ENCODE data around the gene CYP4A22. TPM values are rescaled to one million over a fixed set of nuclear protein-coding genes. Genes with fewer than 3 reads are reported as not detected.
"Not testable (repeated sequence)": the region's sequence is repeated elsewhere in the genome, so short reads cannot be mapped to it uniquely, and the experiment has no call there.

CYP4A22 gene
- total RNA-seq, 3 donors from 2014 or later (not counting 1 experiment from before 2014, with no cell fraction given): not detected

GRCh38 chr1:47128221-47128620, 9.0 kb upstream of the CYP4A22 start:
- WGBS (ENCODE audit: insufficient coverage): no CpG with 5 or more reads among the region's 1 CpG
- Histone ChIP-seq H3K9me3 (ENCODE audit: control insufficient read depth, insufficient read depth, low read length) (no peaks in the 10 kb centered on the region), H3K27me3 (ENCODE audit: control insufficient read depth, insufficient read depth, low read length) (no peaks in the 10 kb centered on the region), H3K4me1 (ENCODE audit: control insufficient read depth, insufficient read depth, low read length) (no peaks in the 10 kb centered on the region), H3K36me3 (ENCODE audit: control insufficient read depth, insufficient read depth, low read length) (no peaks in the 10 kb centered on the region), H3K27ac (ENCODE audit: low read length) (no peak overlapping the region), H3K4me3 (ENCODE audit: low read length) (no peak overlapping the region)
- Mint-ChIP-seq H3K36me3 (no peaks in the 10 kb centered on the region), H3K9me3 (no peaks in the 10 kb centered on the region), H3K4me3 (no peak overlapping the region), H3K27me3 (ENCODE audit: low read depth in 2 of 2) (peaks cover 0 to 11% of the 10 kb centered on the region in 2 donors), H3K4me1 (no peaks in the 10 kb centered on the region), H3K27ac (no peak overlapping the region)
- TF ChIP-seq CTCF (IDR thresholded peaks at IDR 0.05): no peak
- no peak for ATAC-seq
- no peak for DNase-seq
- intact Hi-C loops (cut with micrococcal nuclease): no loop called here

GRCh38 chr1:47128854-47129253, 8.4 kb upstream of the CYP4A22 start:
- H3K4me1 ChIP-seq (ENCODE audit: control insufficient read depth, insufficient read depth, low read length); DNase-seq; H3K27ac ChIP-seq (ENCODE audit: low read length); H3K4me3 ChIP-seq (ENCODE audit: low read length); H3K4me1 Mint-ChIP-seq; H3K36me3 Mint-ChIP-seq; ATAC-seq; H3K27me3 ChIP-seq (ENCODE audit: control insufficient read depth, insufficient read depth, low read length); H3K9me3 Mint-ChIP-seq; H3K27ac Mint-ChIP-seq; H3K4me3 Mint-ChIP-seq; intact Hi-C loops (cut with micrococcal nuclease); H3K36me3 ChIP-seq (ENCODE audit: control insufficient read depth, insufficient read depth, low read length); H3K9me3 ChIP-seq (ENCODE audit: control insufficient read depth, insufficient read depth, low read length): not testable (repeated sequence)
- H3K27me3 Mint-ChIP-seq (ENCODE audit: low read depth in 2 of 2): peaks cover 0 to 11% of the 10 kb centered on the region in 2 donors
- 87% methylated on average over 2 of the region's 2 CpGs for WGBS (ENCODE audit: insufficient coverage)

GRCh38 chr1:47129489-47130230, 7.6 kb upstream of the CYP4A22 start:
- H3K4me1 ChIP-seq (ENCODE audit: control insufficient read depth, insufficient read depth, low read length); H3K4me3 ChIP-seq (ENCODE audit: low read length); ATAC-seq; H3K9me3 Mint-ChIP-seq; H3K9me3 ChIP-seq (ENCODE audit: control insufficient read depth, insufficient read depth, low read length); H3K4me1 Mint-ChIP-seq; H3K27me3 ChIP-seq (ENCODE audit: control insufficient read depth, insufficient read depth, low read length); H3K27ac ChIP-seq (ENCODE audit: low read length); intact Hi-C loops (cut with micrococcal nuclease); H3K4me3 Mint-ChIP-seq; DNase-seq; H3K36me3 Mint-ChIP-seq; H3K27ac Mint-ChIP-seq; H3K36me3 ChIP-seq (ENCODE audit: control insufficient read depth, insufficient read depth, low read length): not testable (repeated sequence)
- H3K27me3 Mint-ChIP-seq (ENCODE audit: low read depth in 2 of 2): peaks cover 0 to 11% of the 10 kb centered on the region in 2 donors
- WGBS (ENCODE audit: insufficient coverage): 94% methylated on average over 5 of the region's 8 CpGs

- intact Hi-C loops (cut with micrococcal nuclease); DNase-seq; H3K27me3 ChIP-seq (ENCODE audit: control insufficient read depth, insufficient read depth, low read length); H3K4me3 ChIP-seq (ENCODE audit: low read length); H3K4me3 Mint-ChIP-seq; H3K4me1 ChIP-seq (ENCODE audit: control insufficient read depth, insufficient read depth, low read length); H3K36me3 Mint-ChIP-seq; H3K27me3 Mint-ChIP-seq (ENCODE audit: low read depth in 2 of 2); H3K27ac ChIP-seq (ENCODE audit: low read length); H3K9me3 Mint-ChIP-seq; H3K9me3 ChIP-seq (ENCODE audit: control insufficient read depth, insufficient read depth, low read length); H3K4me1 Mint-ChIP-seq; H3K27ac Mint-ChIP-seq; ATAC-seq; H3K36me3 ChIP-seq (ENCODE audit: control insufficient read depth, insufficient read depth, low read length): not testable (repeated sequence)
- WGBS (ENCODE audit: insufficient coverage): 80% methylated on average over 2 of the region's 3 CpGs
These were observed 4.6 kb upstream of the CYP4A22 start for GRCh38 chr1:47132665-47133064.

- intact Hi-C loops (cut with micrococcal nuclease): no loop called here
- TF ChIP-seq CTCF (IDR thresholded peaks at IDR 0.05): no peak
- Mint-ChIP-seq H3K4me3 (no peak overlapping the region), H3K27me3 (ENCODE audit: low read depth in 2 of 2) (peaks cover 9% of the 10 kb centered on the region in 2 donors), H3K27ac (no peak overlapping the region), H3K9me3 (no peaks in the 10 kb centered on the region), H3K4me1 (no peaks in the 10 kb centered on the region), H3K36me3 (no peaks in the 10 kb centered on the region)
- no peak overlapping the region for H3K27ac ChIP-seq (ENCODE audit: low read length)
- DNase-seq (no peak), ATAC-seq (no peak)
- H3K27me3 ChIP-seq (ENCODE audit: control insufficient read depth, insufficient read depth, low read length): no peaks in the 10 kb centered on the region
- H3K36me3 ChIP-seq (ENCODE audit: control insufficient read depth, insufficient read depth, low read length): no peaks in the 10 kb centered on the region
- 90% methylated on average over 5 of the region's 5 CpGs for WGBS (ENCODE audit: insufficient coverage)
- H3K4me3 ChIP-seq (ENCODE audit: low read length): no peak overlapping the region
- no peaks in the 10 kb centered on the region for H3K4me1 ChIP-seq (ENCODE audit: control insufficient read depth, insufficient read depth, low read length)
- H3K9me3 ChIP-seq (ENCODE audit: control insufficient read depth, insufficient read depth, low read length): no peaks in the 10 kb centered on the region
These were observed 829 bp downstream of the CYP4A22 start for GRCh38 chr1:47137925-47138615.

GRCh38 chr1:47140358-47140757, 3.1 kb downstream of the CYP4A22 start:
- H3K4me1 ChIP-seq (ENCODE audit: control insufficient read depth, insufficient read depth, low read length); H3K9me3 ChIP-seq (ENCODE audit: control insufficient read depth, insufficient read depth, low read length); H3K9me3 Mint-ChIP-seq; DNase-seq; H3K27me3 Mint-ChIP-seq (ENCODE audit: low read depth in 2 of 2); H3K27ac ChIP-seq (ENCODE audit: low read length); H3K36me3 Mint-ChIP-seq; H3K27ac Mint-ChIP-seq; ATAC-seq; H3K27me3 ChIP-seq (ENCODE audit: control insufficient read depth, insufficient read depth, low read length); H3K4me3 Mint-ChIP-seq; H3K36me3 ChIP-seq (ENCODE audit: control insufficient read depth, insufficient read depth, low read length); H3K4me1 Mint-ChIP-seq; intact Hi-C loops (cut with micrococcal nuclease); H3K4me3 ChIP-seq (ENCODE audit: low read length): not testable (repeated sequence)
- 78% methylated on average over 3 of the region's 3 CpGs for WGBS (ENCODE audit: insufficient coverage)
